Astrocyte (in vitro differentiated cells and primary cell): ENCODE data around the gene COQ10A. TPM values are rescaled to one million over a fixed set of nuclear protein-coding genes. Genes with fewer than 3 reads are reported as not detected.
A peak's percentile ranks its signal among the peaks of the same experiment; 100 is the strongest.

Source experiments
- DNase-seq: peaks from one replicate; pipeline ENCODE4 v3.0.0-alpha.2; 2010; ENCODE audit warnings: low read depth
- FAIRE-seq: peaks from 2 replicates; lab custom pipeline; 2011; peaks lifted over from hg19 to GRCh38; lab: Jason Lieb, UNC
- H2AFZ ChIP-seq: 2 replicates; pipeline ENCODE4 v1.6.0; 2012; ENCODE audit warnings: low read depth, low read length, inconsistent platforms
- H3K27ac ChIP-seq: 2 replicates; pipeline ENCODE4 v1.5.1; 2011; ENCODE audit warnings: low read depth, low read length, inconsistent platforms
- H3K27me3 ChIP-seq: 2 replicates; pipeline ENCODE4 v1.6.0; 2011; ENCODE audit warnings: low read length, inconsistent platforms; ENCODE audit not compliant: insufficient read depth
- H3K36me3 ChIP-seq: 2 replicates; pipeline ENCODE4 v1.5.1; 2011; ENCODE audit warnings: low read length, inconsistent platforms; ENCODE audit not compliant: insufficient read depth
- H3K4me1 ChIP-seq: 2 replicates; pipeline ENCODE4 v1.5.1; 2011; ENCODE audit warnings: low read length, inconsistent platforms; ENCODE audit not compliant: insufficient read depth
- H3K4me2 ChIP-seq: 2 replicates; pipeline ENCODE4 v1.6.0; 2012; ENCODE audit warnings: low read length, inconsistent platforms
- H3K4me3 ChIP-seq: 2 replicates; pipeline ENCODE4 v1.5.1; 2011; ENCODE audit warnings: low read depth, mild to moderate bottlenecking, low read length, inconsistent platforms; ENCODE audit not compliant: insufficient read depth
- H3K79me2 ChIP-seq: 2 replicates; pipeline ENCODE4 v1.6.0; 2012; ENCODE audit warnings: mild to moderate bottlenecking, low read length, inconsistent platforms; ENCODE audit not compliant: insufficient read depth
- H3K9ac ChIP-seq: 2 replicates; pipeline ENCODE4 v1.6.0; 2012; ENCODE audit warnings: mild to moderate bottlenecking, low read length, inconsistent platforms
- H3K9me3 ChIP-seq: 2 replicates; pipeline ENCODE4 v1.5.1; 2012; ENCODE audit warnings: low read depth, mild to moderate bottlenecking, low read length, inconsistent platforms; ENCODE audit not compliant: insufficient read depth
- H4K20me1 ChIP-seq: 2 replicates; pipeline ENCODE4 v1.6.0; 2012; ENCODE audit warnings: low read length, inconsistent platforms; ENCODE audit not compliant: insufficient read depth
- H3K27ac Mint-ChIP-seq: one replicate; pipeline ENCODE4 v1.8.0; 2021; ENCODE audit warnings: mild to moderate bottlenecking, mixed read lengths; ENCODE audit not compliant: unreplicated experiment
- H3K27me3 Mint-ChIP-seq: one replicate; pipeline ENCODE4 v1.8.0; 2021; ENCODE audit warnings: low read depth, mixed read lengths; ENCODE audit not compliant: unreplicated experiment
- H3K36me3 Mint-ChIP-seq: one replicate; pipeline ENCODE4 v1.8.0; 2021; ENCODE audit warnings: low read depth, mixed read lengths; ENCODE audit not compliant: unreplicated experiment
- H3K4me1 Mint-ChIP-seq: one replicate; pipeline ENCODE4 v1.8.0; 2021; ENCODE audit warnings: low read depth, mixed read lengths; ENCODE audit not compliant: unreplicated experiment
- H3K4me3 Mint-ChIP-seq: one replicate; pipeline ENCODE4 v1.8.0; 2021; ENCODE audit warnings: mild to moderate bottlenecking, moderate library complexity, mixed read lengths; ENCODE audit not compliant: unreplicated experiment
- H3K9me3 Mint-ChIP-seq: one replicate; pipeline ENCODE4 v1.8.0; 2021; ENCODE audit warnings: mild to moderate bottlenecking, mixed read lengths; ENCODE audit not compliant: unreplicated experiment
- EZH2 ChIP-seq: IDR thresholded peaks from 2 replicates; pipeline ENCODE4 v1.6.1; 2012; ENCODE audit warnings: mild to moderate bottlenecking, low read length, inconsistent platforms; ENCODE audit not compliant: insufficient read depth
- total RNA-seq: library from RNA; stranded (reverse); gene quantifications from 2 replicates; pipeline ENCODE4 v1.2.1, GENCODE V29; 2021
- TF ChIP-seq, protein P1 (sequence below): IDR thresholded peaks from 2 replicates; pipeline ENCODE4 v1.5.1; 2011; ENCODE audit warnings: low read depth, mild to moderate bottlenecking, inconsistent platforms, low read length, moderate library complexity; ENCODE audit not compliant: insufficient read depth

Gene COQ10A
- total RNA-seq, 1 donor from 2014 or later: 9.3 TPM

DNA sequence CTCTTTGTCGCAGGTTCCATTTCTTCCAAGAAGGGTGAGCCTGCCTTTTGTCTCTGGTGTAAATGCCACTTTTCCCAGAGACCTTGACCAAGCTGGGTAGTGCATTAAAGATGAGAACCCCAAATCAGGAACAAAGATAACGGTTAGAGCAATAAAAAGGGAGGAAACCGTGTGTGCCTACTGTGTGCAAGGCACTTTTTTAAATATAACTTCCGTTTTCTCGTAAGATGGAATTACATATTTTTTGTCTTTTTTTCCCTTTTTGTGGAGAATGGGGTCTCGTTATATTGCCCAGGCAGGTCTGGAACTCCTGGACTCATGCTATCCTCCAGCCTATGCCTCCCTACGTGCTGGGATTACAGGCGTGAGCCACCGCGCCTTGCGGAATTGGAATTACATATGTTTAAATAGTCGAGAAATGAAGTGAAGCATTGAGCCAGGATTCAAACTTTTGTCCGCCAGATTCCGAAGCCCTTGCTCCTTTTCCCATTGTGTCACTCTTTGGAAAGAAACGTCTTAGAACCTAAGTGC, 43.1 kb upstream of the COQ10A start:
- peaks cover 3% of the 10 kb centered on the region for H3K36me3 ChIP-seq
- H3K4me1 ChIP-seq: peaks cover 19% of the 10 kb centered on the region
- H3K4me1 Mint-ChIP-seq: peaks cover 12% of the 10 kb centered on the region
- H3K79me2 ChIP-seq: peaks cover 28% of the 10 kb centered on the region
- no peaks in the 10 kb centered on the region for H4K20me1 ChIP-seq
- H3K4me2 ChIP-seq: peak overlapping the region; percentile 91
- TF ChIP-seq EZH2: no peak
- TF ChIP-seq, protein P1, sequence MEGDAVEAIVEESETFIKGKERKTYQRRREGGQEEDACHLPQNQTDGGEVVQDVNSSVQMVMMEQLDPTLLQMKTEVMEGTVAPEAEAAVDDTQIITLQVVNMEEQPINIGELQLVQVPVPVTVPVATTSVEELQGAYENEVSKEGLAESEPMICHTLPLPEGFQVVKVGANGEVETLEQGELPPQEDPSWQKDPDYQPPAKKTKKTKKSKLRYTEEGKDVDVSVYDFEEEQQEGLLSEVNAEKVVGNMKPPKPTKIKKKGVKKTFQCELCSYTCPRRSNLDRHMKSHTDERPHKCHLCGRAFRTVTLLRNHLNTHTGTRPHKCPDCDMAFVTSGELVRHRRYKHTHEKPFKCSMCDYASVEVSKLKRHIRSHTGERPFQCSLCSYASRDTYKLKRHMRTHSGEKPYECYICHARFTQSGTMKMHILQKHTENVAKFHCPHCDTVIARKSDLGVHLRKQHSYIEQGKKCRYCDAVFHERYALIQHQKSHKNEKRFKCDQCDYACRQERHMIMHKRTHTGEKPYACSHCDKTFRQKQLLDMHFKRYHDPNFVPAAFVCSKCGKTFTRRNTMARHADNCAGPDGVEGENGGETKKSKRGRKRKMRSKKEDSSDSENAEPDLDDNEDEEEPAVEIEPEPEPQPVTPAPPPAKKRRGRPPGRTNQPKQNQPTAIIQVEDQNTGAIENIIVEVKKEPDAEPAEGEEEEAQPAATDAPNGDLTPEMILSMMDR: no peak
- peak overlapping the region; percentile 59 for H3K9ac ChIP-seq
- peak overlapping the region; percentile 42 for H3K27ac ChIP-seq
- peak overlapping the region; percentile 74 for H3K4me3 ChIP-seq
- peaks cover 2% of the 10 kb centered on the region for H3K36me3 Mint-ChIP-seq
- H3K9me3 ChIP-seq: no peaks in the 10 kb centered on the region
- H3K27me3 ChIP-seq: no peaks in the 10 kb centered on the region
- H3K9me3 Mint-ChIP-seq: no peaks in the 10 kb centered on the region
- FAIRE-seq (no peak), DNase-seq (no peak)
- no peaks in the 10 kb centered on the region for H3K27me3 Mint-ChIP-seq
- H2AFZ ChIP-seq: peak overlapping the region; percentile 70
- peak overlapping the region; percentile 84 for H3K27ac Mint-ChIP-seq
- peak overlapping the region; percentile 42 for H3K4me3 Mint-ChIP-seq

DNA sequence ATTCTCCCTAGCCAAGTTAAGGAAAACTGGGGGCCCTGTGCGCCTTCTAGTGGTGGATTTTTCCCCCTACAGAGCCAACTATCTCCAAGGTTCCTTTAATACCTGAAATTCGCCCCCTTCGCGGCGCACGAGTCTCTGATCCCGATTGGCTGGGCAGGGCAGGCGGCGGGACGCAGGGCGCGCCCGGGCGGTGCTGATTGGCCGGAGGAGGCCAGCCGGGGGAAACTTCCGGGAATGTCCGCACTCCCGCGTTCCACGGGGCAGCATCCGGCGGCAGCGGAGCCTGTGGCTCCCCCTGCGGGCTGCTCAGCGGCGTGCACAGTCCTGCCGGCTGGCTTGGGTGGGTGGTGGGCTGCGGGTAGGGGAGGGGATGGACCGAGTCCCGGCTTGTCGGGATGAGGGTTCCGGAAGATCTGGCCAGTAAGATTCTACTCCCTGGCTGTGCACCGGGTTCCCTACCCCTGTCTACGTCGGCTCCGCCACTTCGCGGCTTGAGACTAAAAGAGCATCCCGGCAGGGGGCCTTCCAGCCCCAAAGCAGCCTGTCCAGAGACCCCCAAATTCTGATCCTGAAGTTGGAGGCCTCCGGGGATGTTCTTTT, 42.5 kb upstream of the COQ10A start, which contains the start of gene NABP2:
Gene NABP2, plus strand, starts transcription at position 241 of the 600 bp plus-strand sequence. CDS start 515 bp downstream, outside the sequence.
- H3K79me2 ChIP-seq: peaks cover 24% of the 10 kb centered on the region
- H3K9ac ChIP-seq: peak within 1 kb of the TSS; percentile 86
- no peaks in the 10 kb centered on the region for H3K9me3 ChIP-seq
- Mint-ChIP-seq H3K4me3 (peak within 1 kb of the TSS; percentile 86), H3K4me1 (peaks cover 12% of the 10 kb centered on the region), H3K27ac (peak within 1 kb of the TSS; percentile 84), H3K9me3 (no peaks in the 10 kb centered on the region), H3K36me3 (peaks cover 4% of the 10 kb centered on the region), H3K27me3 (no peaks in the 10 kb centered on the region)
- peak within 1 kb of the TSS; percentile 86 for H2AFZ ChIP-seq
- no peaks in the 10 kb centered on the region for H3K27me3 ChIP-seq
- peak within 1 kb of the TSS; percentile 42 for H3K27ac ChIP-seq
- H3K4me1 ChIP-seq: peaks cover 19% of the 10 kb centered on the region
- H3K4me3 ChIP-seq: peak within 1 kb of the TSS; percentile 74
- H3K36me3 ChIP-seq: peaks cover 3% of the 10 kb centered on the region
- H4K20me1 ChIP-seq: no peaks in the 10 kb centered on the region
- DNase-seq (peak; percentile 91), FAIRE-seq (no peak)
- peak within 1 kb of the TSS; percentile 91 for H3K4me2 ChIP-seq
- TF ChIP-seq, protein P1: peak; percentile 73
- TF ChIP-seq EZH2: no peak

DNA sequence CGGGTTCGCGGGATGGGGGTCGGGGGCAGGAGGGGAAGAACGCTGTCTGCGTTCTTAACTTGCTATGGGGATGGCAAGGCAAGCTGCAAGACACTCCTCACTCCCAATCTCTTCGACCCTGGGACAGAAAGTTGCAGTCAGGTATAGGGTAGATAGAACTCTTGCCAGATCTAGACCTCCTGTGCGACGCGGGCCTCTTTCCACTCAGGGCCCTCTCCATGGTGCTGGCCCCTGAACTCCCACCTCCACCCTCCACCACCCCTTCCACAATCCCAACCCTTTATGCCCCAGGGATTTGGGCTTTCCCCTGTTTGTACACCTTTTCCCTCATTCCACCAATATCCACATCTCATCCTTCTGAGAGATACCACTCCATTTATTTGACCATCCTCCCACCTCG, 41.8 kb upstream of the COQ10A start:
- Mint-ChIP-seq H3K27ac (no peak overlapping the region), H3K36me3 (peaks cover 4% of the 10 kb centered on the region), H3K4me1 (peaks cover 12% of the 10 kb centered on the region), H3K27me3 (no peaks in the 10 kb centered on the region), H3K4me3 (peak overlapping the region; percentile 86), H3K9me3 (no peaks in the 10 kb centered on the region)
- Histone ChIP-seq H3K9me3 (no peaks in the 10 kb centered on the region), H3K4me2 (peak overlapping the region; percentile 91), H3K27me3 (no peaks in the 10 kb centered on the region), H3K79me2 (peaks cover 17% of the 10 kb centered on the region), H3K4me3 (peak overlapping the region; percentile 74), H3K4me1 (peaks cover 19% of the 10 kb centered on the region), H3K9ac (peak overlapping the region; percentile 86), H3K27ac (no peak overlapping the region), H3K36me3 (peaks cover 3% of the 10 kb centered on the region), H4K20me1 (no peaks in the 10 kb centered on the region), H2AFZ (peak overlapping the region; percentile 86)
- DNase-seq: no peak
- no peak for FAIRE-seq
- TF ChIP-seq, protein P1: no peak
- TF ChIP-seq EZH2: no peak
